ENCODE data around the gene TOP1. TPM values are rescaled to one million over a fixed set of nuclear protein-coding genes. Genes with fewer than 3 reads are reported as not detected.
A peak's percentile ranks its signal among the peaks of the same experiment; 100 is the strongest.
"Not testable (repeated sequence)": the region's sequence is repeated elsewhere in the genome, so short reads cannot be mapped to it uniquely, and the experiment has no call there.

TOP1 gene
- polyA plus RNA-seq, 2 donors: 25.7 to 27.0 TPM

- H3K4me1 ChIP-seq (ENCODE audit: control insufficient read depth in 2 of 2, insufficient read depth in 2 of 2, low read length in 1 of 2): peaks cover 4 to 20% of the 10 kb centered on the region in 2 donors
- H3K36me3 ChIP-seq (ENCODE audit: control insufficient read depth in 2 of 2, insufficient read depth in 2 of 2, low read length in 1 of 2): no peaks in the 10 kb centered on the region
- H3K27ac ChIP-seq (ENCODE audit: low read depth in 2 of 2, low read length in 1 of 2): peak overlapping the region; percentile 92 to 99
- no peaks in the 10 kb centered on the region for H3K27me3 ChIP-seq (ENCODE audit: control insufficient read depth in 1 of 2, insufficient read depth in 2 of 2, low read length in 2 of 2)
- no peak overlapping the region for H3K4me3 ChIP-seq (ENCODE audit: low read depth in 1 of 2, low read length in 2 of 2)
- no peaks in the 10 kb centered on the region for H3K9me3 ChIP-seq (ENCODE audit: control insufficient read depth in 2 of 2, insufficient read depth in 1 of 2, low read depth in 1 of 2, low read length in 1 of 2)
- 24 to 26% methylated on average over 12 of the region's 12 CpGs for WGBS, 2 donors
Observed at GRCh38 chr20:41003143-41003935, 25.3 kb upstream of the TOP1 start.

DNA sequence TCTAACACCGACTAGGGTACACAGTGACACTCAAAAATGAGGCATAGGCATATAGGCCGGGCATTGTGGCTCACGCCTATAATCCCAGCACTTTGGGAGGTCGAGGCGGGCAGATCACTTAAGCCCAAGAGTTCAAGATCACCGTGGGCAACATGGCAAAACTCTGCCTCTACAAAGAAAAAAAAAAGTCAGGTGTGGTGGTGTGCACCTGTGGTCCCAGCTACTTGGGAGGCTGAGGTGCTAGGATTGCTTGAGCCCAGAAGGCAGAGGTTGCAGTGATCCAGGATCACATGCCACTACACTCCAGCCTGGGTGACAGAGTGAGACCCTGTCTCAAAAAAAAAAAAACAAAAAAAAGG, 24.7 kb upstream of the TOP1 start:
- H3K4me3 ChIP-seq (ENCODE audit: low read depth in 1 of 2, low read length in 2 of 2); H3K9me3 ChIP-seq (ENCODE audit: control insufficient read depth in 2 of 2, insufficient read depth in 1 of 2, low read depth in 1 of 2, low read length in 1 of 2); H3K36me3 ChIP-seq (ENCODE audit: control insufficient read depth in 2 of 2, insufficient read depth in 2 of 2, low read length in 1 of 2); H3K27me3 ChIP-seq (ENCODE audit: control insufficient read depth in 1 of 2, insufficient read depth in 2 of 2, low read length in 2 of 2): not testable (repeated sequence)
- H3K27ac ChIP-seq (ENCODE audit: low read depth in 2 of 2, low read length in 1 of 2): peak overlapping the region; percentile 92 to 99
- H3K4me1 ChIP-seq (ENCODE audit: control insufficient read depth in 2 of 2, insufficient read depth in 2 of 2, low read length in 1 of 2): peaks cover 4 to 21% of the 10 kb centered on the region in 2 donors
- 65 to 73% methylated on average over 6 of the region's 6 CpGs for WGBS, 2 donors

DNA sequence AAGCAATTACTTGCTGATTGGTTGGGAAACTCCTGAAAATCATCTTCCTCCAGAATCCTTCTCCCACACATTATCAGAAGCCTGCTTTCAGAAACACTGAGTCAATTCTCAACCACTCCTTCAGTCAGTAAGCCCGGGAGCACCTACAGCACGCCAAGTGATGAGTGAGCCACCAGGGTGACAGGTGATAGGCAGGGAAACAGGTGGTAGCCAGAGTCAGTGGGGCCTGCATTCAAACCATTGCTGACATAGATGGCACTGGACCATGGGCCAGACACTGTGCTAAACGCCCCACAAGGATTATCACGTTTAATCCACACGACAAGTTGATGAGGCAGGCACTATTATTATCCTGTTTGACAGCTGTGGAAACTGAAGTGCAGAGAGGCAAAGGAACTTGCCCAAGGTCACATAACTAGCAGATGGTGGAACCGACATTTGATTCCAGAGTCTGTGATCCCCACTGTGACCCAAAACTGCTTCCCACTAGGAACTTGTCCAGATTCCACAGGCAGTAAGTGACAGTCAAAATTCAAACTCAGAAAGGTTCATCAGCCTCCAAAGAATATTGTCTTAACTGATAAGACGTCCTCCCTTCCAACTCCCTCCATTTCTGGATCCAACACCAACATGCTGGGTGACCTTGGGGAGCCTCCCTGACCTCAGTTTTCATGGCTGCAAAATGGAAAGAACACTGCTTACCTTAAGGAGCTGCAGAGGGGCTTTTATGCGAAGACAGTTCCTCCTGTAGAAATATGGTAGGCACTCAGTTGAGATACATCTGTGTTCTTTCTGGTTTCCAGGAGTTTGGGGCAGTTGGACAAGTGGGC, 23.9 kb upstream of the TOP1 start:
- Histone ChIP-seq H3K27me3 (ENCODE audit: control insufficient read depth in 1 of 2, insufficient read depth in 2 of 2, low read length in 2 of 2) (no peaks in the 10 kb centered on the region), H3K4me1 (ENCODE audit: control insufficient read depth in 2 of 2, insufficient read depth in 2 of 2, low read length in 1 of 2) (peaks cover 4 to 21% of the 10 kb centered on the region in 2 donors), H3K36me3 (ENCODE audit: control insufficient read depth in 2 of 2, insufficient read depth in 2 of 2, low read length in 1 of 2) (no peaks in the 10 kb centered on the region), H3K9me3 (ENCODE audit: control insufficient read depth in 2 of 2, insufficient read depth in 1 of 2, low read depth in 1 of 2, low read length in 1 of 2) (no peaks in the 10 kb centered on the region), H3K27ac (ENCODE audit: low read depth in 2 of 2, low read length in 1 of 2) (peak overlapping the region; percentile 92 to 99), H3K4me3 (ENCODE audit: low read depth in 1 of 2, low read length in 2 of 2) (no peak overlapping the region)
- WGBS, 2 donors: 54 to 57% methylated on average over 8 of the region's 8 CpGs

GRCh38 chr20:41005361-41005729, 23.3 kb upstream of the TOP1 start:
- Histone ChIP-seq H3K27me3 (ENCODE audit: control insufficient read depth in 1 of 2, insufficient read depth in 2 of 2, low read length in 2 of 2) (no peaks in the 10 kb centered on the region), H3K9me3 (ENCODE audit: control insufficient read depth in 2 of 2, insufficient read depth in 1 of 2, low read depth in 1 of 2, low read length in 1 of 2) (no peaks in the 10 kb centered on the region), H3K4me1 (ENCODE audit: control insufficient read depth in 2 of 2, insufficient read depth in 2 of 2, low read length in 1 of 2) (peaks cover 4 to 21% of the 10 kb centered on the region in 2 donors), H3K27ac (ENCODE audit: low read depth in 2 of 2, low read length in 1 of 2) (peak overlapping the region; percentile 89 to 92), H3K36me3 (ENCODE audit: control insufficient read depth in 2 of 2, insufficient read depth in 2 of 2, low read length in 1 of 2) (no peaks in the 10 kb centered on the region), H3K4me3 (ENCODE audit: low read depth in 1 of 2, low read length in 2 of 2) (no peak overlapping the region)
- WGBS, 2 donors: 13 to 22% methylated on average over 4 of the region's 4 CpGs

GRCh38 chr20:41006126-41006935, 22.3 kb upstream of the TOP1 start:
- Histone ChIP-seq H3K27me3 (ENCODE audit: control insufficient read depth in 1 of 2, insufficient read depth in 2 of 2, low read length in 2 of 2) (no peaks in the 10 kb centered on the region), H3K4me3 (ENCODE audit: low read depth in 1 of 2, low read length in 2 of 2) (no peak overlapping the region), H3K4me1 (ENCODE audit: control insufficient read depth in 2 of 2, insufficient read depth in 2 of 2, low read length in 1 of 2) (peaks cover 4 to 21% of the 10 kb centered on the region in 2 donors), H3K36me3 (ENCODE audit: control insufficient read depth in 2 of 2, insufficient read depth in 2 of 2, low read length in 1 of 2) (no peaks in the 10 kb centered on the region), H3K27ac (ENCODE audit: low read depth in 2 of 2, low read length in 1 of 2) (no peak overlapping the region), H3K9me3 (ENCODE audit: control insufficient read depth in 2 of 2, insufficient read depth in 1 of 2, low read depth in 1 of 2, low read length in 1 of 2) (no peaks in the 10 kb centered on the region)
- 92 to 94% methylated on average over 13 of the region's 13 CpGs for WGBS, 2 donors

DNA sequence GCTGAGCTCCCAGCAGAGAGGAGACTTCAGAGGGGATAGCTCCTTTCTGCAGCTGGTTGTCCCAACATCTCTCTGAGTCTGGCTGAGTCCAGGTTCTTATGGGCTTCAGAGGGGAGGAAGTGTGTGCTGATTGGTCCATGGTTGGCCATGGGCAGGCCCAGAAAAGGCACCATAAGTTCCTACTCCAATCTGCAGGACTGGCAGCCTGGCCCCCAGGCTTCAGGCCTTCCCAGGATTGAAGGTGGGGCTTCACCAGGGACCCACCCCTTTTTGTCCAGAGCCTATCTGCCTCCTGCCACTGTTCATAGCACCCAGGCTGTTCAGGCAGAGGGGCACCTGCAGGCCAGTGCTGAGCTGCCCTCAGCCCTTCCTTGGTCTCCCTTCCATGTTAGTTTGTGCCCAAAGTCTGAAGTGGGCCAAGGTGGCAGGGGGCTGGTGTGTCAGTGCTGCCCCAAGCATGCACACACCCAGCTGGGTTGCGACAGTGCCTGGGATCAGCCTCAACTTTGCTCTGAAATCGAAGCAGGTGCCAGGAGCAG, 21.6 kb upstream of the TOP1 start:
- 91 to 100% methylated on average over 2 of the region's 2 CpGs for WGBS, 2 donors
- H3K36me3 ChIP-seq (ENCODE audit: control insufficient read depth in 2 of 2, insufficient read depth in 2 of 2, low read length in 1 of 2): no peaks in the 10 kb centered on the region
- no peak overlapping the region for H3K27ac ChIP-seq (ENCODE audit: low read depth in 2 of 2, low read length in 1 of 2)
- no peaks in the 10 kb centered on the region for H3K9me3 ChIP-seq (ENCODE audit: control insufficient read depth in 2 of 2, insufficient read depth in 1 of 2, low read depth in 1 of 2, low read length in 1 of 2)
- H3K4me3 ChIP-seq (ENCODE audit: low read depth in 1 of 2, low read length in 2 of 2): no peak overlapping the region
- H3K4me1 ChIP-seq (ENCODE audit: control insufficient read depth in 2 of 2, insufficient read depth in 2 of 2, low read length in 1 of 2): peaks cover 4 to 23% of the 10 kb centered on the region in 2 donors
- no peaks in the 10 kb centered on the region for H3K27me3 ChIP-seq (ENCODE audit: control insufficient read depth in 1 of 2, insufficient read depth in 2 of 2, low read length in 2 of 2)

DNA sequence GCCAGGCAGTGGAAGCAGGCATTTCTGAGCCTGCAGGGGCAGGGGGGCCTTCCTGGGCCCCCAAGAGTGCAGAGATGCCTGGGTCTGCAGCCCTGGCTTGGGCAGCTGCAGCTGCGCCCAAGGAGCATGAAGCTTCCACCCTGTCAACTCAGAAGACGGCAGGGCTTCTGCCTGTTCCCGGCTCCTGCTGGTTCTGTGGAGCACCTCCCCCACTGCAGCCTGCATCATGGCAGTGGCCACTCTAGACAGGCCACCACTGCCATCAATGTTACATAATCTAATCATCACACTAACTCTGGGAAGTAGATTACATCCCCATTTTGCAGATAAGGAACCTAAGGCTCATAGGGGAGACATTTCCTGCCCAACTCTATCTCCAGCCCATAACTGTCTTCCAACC, 21.1 kb upstream of the TOP1 start:
- H3K9me3 ChIP-seq (ENCODE audit: control insufficient read depth in 2 of 2, insufficient read depth in 1 of 2, low read depth in 1 of 2, low read length in 1 of 2): no peaks in the 10 kb centered on the region
- no peak overlapping the region for H3K4me3 ChIP-seq (ENCODE audit: low read depth in 1 of 2, low read length in 2 of 2)
- no peaks in the 10 kb centered on the region for H3K27me3 ChIP-seq (ENCODE audit: control insufficient read depth in 1 of 2, insufficient read depth in 2 of 2, low read length in 2 of 2)
- WGBS, 2 donors: 92 to 99% methylated on average over 3 of the region's 3 CpGs
- H3K4me1 ChIP-seq (ENCODE audit: control insufficient read depth in 2 of 2, insufficient read depth in 2 of 2, low read length in 1 of 2): peaks cover 4 to 23% of the 10 kb centered on the region in 2 donors
- H3K27ac ChIP-seq (ENCODE audit: low read depth in 2 of 2, low read length in 1 of 2): no peak overlapping the region
- no peaks in the 10 kb centered on the region for H3K36me3 ChIP-seq (ENCODE audit: control insufficient read depth in 2 of 2, insufficient read depth in 2 of 2, low read length in 1 of 2)

- Histone ChIP-seq H3K36me3 (ENCODE audit: control insufficient read depth in 2 of 2, insufficient read depth in 2 of 2, low read length in 1 of 2) (no peaks in the 10 kb centered on the region), H3K27ac (ENCODE audit: low read depth in 2 of 2, low read length in 1 of 2) (no peak overlapping the region)
- 81% methylated on average over 3 of the region's 3 CpGs for WGBS, 2 donors
Observed at GRCh38 chr20:41009946-41010345, 18.7 kb upstream of the TOP1 start.

DNA sequence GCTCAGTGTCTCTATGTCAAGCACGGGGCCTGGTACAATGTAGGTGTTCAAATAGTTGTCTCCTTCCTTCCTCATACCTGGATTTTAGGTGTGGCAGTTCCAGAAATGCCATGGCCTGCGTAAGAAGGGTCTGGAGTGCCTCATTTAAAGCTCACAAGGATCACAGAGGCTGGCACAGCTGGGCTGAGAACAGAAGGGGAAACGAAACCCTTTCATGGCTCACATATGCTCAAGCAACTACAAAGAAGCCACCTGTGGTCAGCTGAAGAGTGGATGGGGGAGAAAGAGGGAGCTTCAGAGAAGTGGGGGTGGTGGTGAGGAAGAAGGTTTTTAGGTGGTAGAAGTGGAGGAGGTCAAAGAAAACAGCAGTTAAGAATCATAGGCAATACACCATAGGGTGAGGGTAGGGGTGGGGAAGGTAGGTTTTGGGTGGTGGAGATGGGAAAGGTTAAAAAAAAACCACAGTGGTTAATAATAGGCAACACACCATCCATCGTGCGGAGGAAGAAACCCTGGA, 17.0 kb upstream of the TOP1 start:
- WGBS, 2 donors: 67 to 76% methylated on average over 5 of the region's 5 CpGs
- H3K27me3 ChIP-seq (ENCODE audit: control insufficient read depth in 1 of 2, insufficient read depth in 2 of 2, low read length in 2 of 2): no peaks in the 10 kb centered on the region
- H3K9me3 ChIP-seq (ENCODE audit: control insufficient read depth in 2 of 2, insufficient read depth in 1 of 2, low read depth in 1 of 2, low read length in 1 of 2): no peaks in the 10 kb centered on the region
- H3K4me1 ChIP-seq (ENCODE audit: control insufficient read depth in 2 of 2, insufficient read depth in 2 of 2, low read length in 1 of 2): peaks cover 0 to 9% of the 10 kb centered on the region in 2 donors
- H3K36me3 ChIP-seq (ENCODE audit: control insufficient read depth in 2 of 2, insufficient read depth in 2 of 2, low read length in 1 of 2): no peaks in the 10 kb centered on the region
- H3K4me3 ChIP-seq (ENCODE audit: low read depth in 1 of 2, low read length in 2 of 2): no peak overlapping the region
- no peak overlapping the region for H3K27ac ChIP-seq (ENCODE audit: low read depth in 2 of 2, low read length in 1 of 2)

More at GRCh38 chr20:41009946-41010345, 18.7 kb upstream of the TOP1 start:
- H3K4me1 ChIP-seq (ENCODE audit: control insufficient read depth in 2 of 2, insufficient read depth in 2 of 2, low read length in 1 of 2): peaks cover 4 to 22% of the 10 kb centered on the region in 2 donors
- no peak overlapping the region for H3K4me3 ChIP-seq (ENCODE audit: low read depth in 1 of 2, low read length in 2 of 2)
- H3K27me3 ChIP-seq (ENCODE audit: control insufficient read depth in 1 of 2, insufficient read depth in 2 of 2, low read length in 2 of 2): no peaks in the 10 kb centered on the region
- H3K9me3 ChIP-seq (ENCODE audit: control insufficient read depth in 2 of 2, insufficient read depth in 1 of 2, low read depth in 1 of 2, low read length in 1 of 2): no peaks in the 10 kb centered on the region

Data from esophagus (tissue), 2 donors.